NOMO-1 treated with DMSO at 0.1 percent for 48 hours (cell line): ENCODE measurements around the gene LAMA1.
A peak's percentile ranks its signal among the peaks of the same experiment; 100 is the strongest.

Source experiments
- DNase-seq: peaks from one replicate; lab custom pipeline; 2025; ENCODE audit not compliant: unreplicated experiment; lab: John Stamatoyannopoulos, UW

LAMA1 gene

DNA sequence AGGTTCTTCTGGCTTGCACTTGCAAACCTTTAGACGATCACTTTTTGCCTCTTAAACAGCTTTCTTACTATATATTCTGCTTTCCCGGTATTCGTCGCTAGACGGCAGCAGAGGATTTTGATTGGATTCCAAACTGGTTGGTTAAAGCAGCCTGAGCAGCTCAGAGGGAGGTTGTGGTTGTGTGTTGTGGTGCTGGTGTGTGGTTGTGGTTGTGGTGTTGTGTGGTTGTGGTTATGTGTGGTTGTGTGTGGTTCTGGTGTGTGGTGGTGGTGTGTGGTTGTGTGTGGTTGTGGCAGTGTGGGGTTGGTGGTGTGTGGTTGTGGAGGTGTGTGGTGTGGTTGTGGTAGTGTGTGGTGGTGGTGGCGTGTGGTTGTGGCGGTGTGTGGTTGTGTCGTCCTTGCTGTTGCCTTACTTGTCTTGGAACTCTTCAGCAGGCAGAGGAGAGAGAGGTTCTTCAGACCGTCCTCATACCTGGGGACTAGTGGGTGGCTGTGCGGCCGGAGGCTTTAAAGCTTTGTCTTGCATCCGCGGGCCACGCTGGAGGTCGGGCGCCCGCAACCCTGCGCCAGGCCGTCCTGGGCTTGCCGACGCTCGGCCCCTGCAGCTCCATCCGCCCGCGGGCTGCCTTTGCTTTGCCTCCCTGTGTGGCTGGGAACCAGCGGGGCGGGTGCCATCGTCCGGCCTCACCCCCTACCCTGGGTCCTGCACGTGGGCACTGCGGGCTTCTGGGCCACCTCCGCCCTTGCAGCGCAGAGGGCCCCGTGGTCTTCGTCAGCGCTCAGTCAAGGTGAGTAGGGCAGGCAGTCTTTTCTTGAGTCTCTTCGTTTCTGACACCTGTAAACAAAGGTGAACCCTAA is 197.3 kb downstream of the LAMA1 start:
- peak; percentile 9 for DNase-seq

- DNase-seq, result no peak
These were observed 200.5 kb downstream of the LAMA1 start for GRCh38 chr18:6917072-6917471.

- DNase-seq, result no peak
These were observed 216.2 kb downstream of the LAMA1 start for GRCh38 chr18:6901286-6901926.

- DNase-seq, result no peak
These were observed 225.8 kb downstream of the LAMA1 start for GRCh38 chr18:6891788-6892187.
